ENCODE data around the gene RHEBL1. TPM values are rescaled to one million over a fixed set of nuclear protein-coding genes. Genes with fewer than 3 reads are reported as not detected.

The RHEBL1 gene
- total and polyA plus RNA-seq, 3 donors from 2014 or later: 1.5 to 5.9 (median 1.7) TPM

GRCh38 chr12:49055978-49056754, 13.6 kb downstream of the RHEBL1 start:
- peak overlapping the region in 1 of 2 donors; percentile 64 for H3K27ac ChIP-seq
- no peaks in the 10 kb centered on the region for H3K36me3 ChIP-seq (ENCODE audit: low read depth, missing control alignments)
- intact Hi-C loops (cut with DNase I; ENCODE audit: low total_unique reads): no loop called here
- H3K4me1 ChIP-seq: peaks cover 39% of the 10 kb centered on the region
- WGBS, 2 donors: 47 to 53% methylated on average over 7 of the region's 7 CpGs
- DNase-seq: peak; percentile 85
- no peak for TF ChIP-seq CTCF (IDR thresholded peaks at IDR 0.05)
- TF ChIP-seq POLR2A (IDR thresholded peaks at IDR 0.05): no peak
- H3K27me3 ChIP-seq: no peaks in the 10 kb centered on the region
- H3K9me3 ChIP-seq: no peaks in the 10 kb centered on the region
- H3K4me3 ChIP-seq: no peak overlapping the region

- Histone ChIP-seq H3K27me3 (no peaks in the 10 kb centered on the region), H3K27ac (no peak overlapping the region), H3K9me3 (no peaks in the 10 kb centered on the region), H3K4me1 (peaks cover 39% of the 10 kb centered on the region), H3K4me3 (no peak overlapping the region), H3K36me3 (ENCODE audit: low read depth, missing control alignments) (no peaks in the 10 kb centered on the region)
- no peak for DNase-seq
- intact Hi-C loops (cut with DNase I; ENCODE audit: low total_unique reads): no loop called here
- TF ChIP-seq POLR2A (IDR thresholded peaks at IDR 0.05) (no peak), CTCF (IDR thresholded peaks at IDR 0.05) (no peak)
- 81 to 83% methylated on average over 4 of the region's 4 CpGs for WGBS, 2 donors
Measured at GRCh38 chr12:49055092-49055491, 14.7 kb downstream of the RHEBL1 start.

- WGBS, 2 donors: 90 to 94% methylated on average over 10 of the region's 10 CpGs
- no peak for TF ChIP-seq CTCF (IDR thresholded peaks at IDR 0.05)
- TF ChIP-seq POLR2A (IDR thresholded peaks at IDR 0.05): no peak
- no peaks in the 10 kb centered on the region for H3K27me3 ChIP-seq
- no peaks in the 10 kb centered on the region for H3K9me3 ChIP-seq
- H3K4me3 ChIP-seq: no peak overlapping the region
- no peak for DNase-seq
- no peak overlapping the region for H3K27ac ChIP-seq
- intact Hi-C loops (cut with DNase I; ENCODE audit: low total_unique reads): no loop called here
- peaks cover 39% of the 10 kb centered on the region for H3K4me1 ChIP-seq
- H3K36me3 ChIP-seq (ENCODE audit: low read depth, missing control alignments): no peaks in the 10 kb centered on the region
Measured at GRCh38 chr12:49054524-49054923, 15.3 kb downstream of the RHEBL1 start.

GRCh38 chr12:49054096-49054495, 15.7 kb downstream of the RHEBL1 start:
- Histone ChIP-seq H3K27me3 (no peaks in the 10 kb centered on the region), H3K4me1 (peaks cover 39% of the 10 kb centered on the region), H3K36me3 (ENCODE audit: low read depth, missing control alignments) (no peaks in the 10 kb centered on the region), H3K27ac (no peak overlapping the region), H3K4me3 (no peak overlapping the region), H3K9me3 (no peaks in the 10 kb centered on the region)
- DNase-seq: no peak
- no peak for TF ChIP-seq CTCF (IDR thresholded peaks at IDR 0.05)
- TF ChIP-seq POLR2A (IDR thresholded peaks at IDR 0.05): no peak
- intact Hi-C loops (cut with DNase I; ENCODE audit: low total_unique reads): no loop called here
- WGBS, 2 donors: 87 to 92% methylated on average over 5 of the region's 5 CpGs

All from testis (tissue), 3 donors.